VCaP (cell line): Measurements from ENCODE around the gene UBN1.

Experiments used
- H3K27ac ChIP-seq: fragments of 450-650 bp; 2 replicates; pipeline ENCODE4 v1.5.1; 2017
- CTCF ChIP-seq: fragments of 450-650 bp; conservative IDR thresholded peaks from 2 replicates; pipeline ENCODE4 v1.5.1; 2017; ENCODE audit warnings: mild to moderate bottlenecking, moderate library complexity

Gene UBN1

GRCh38 chr16:4922721-4923342 lies 75.6 kb downstream of the UBN1 start:
- no peak overlapping the region for H3K27ac ChIP-seq
- no peak for TF ChIP-seq CTCF

GRCh38 chr16:4923853-4924252 lies 76.6 kb downstream of the UBN1 start:
- no peak overlapping the region for H3K27ac ChIP-seq
- no peak for TF ChIP-seq CTCF

GRCh38 chr16:4924593-4925292 lies 77.5 kb downstream of the UBN1 start:
- H3K27ac ChIP-seq, result no peak overlapping the region
- TF ChIP-seq CTCF, result no peak

- H3K27ac ChIP-seq, result no peak overlapping the region
- no peak for TF ChIP-seq CTCF
Measured at GRCh38 chr16:4925293-4925607, 78.0 kb downstream of the UBN1 start.

- no peak overlapping the region for H3K27ac ChIP-seq
Measured at GRCh38 chr16:4925791-4926190, 78.5 kb downstream of the UBN1 start.

GRCh38 chr16:4926928-4927327 lies 79.6 kb downstream of the UBN1 start:
- no peak overlapping the region for H3K27ac ChIP-seq
- no peak for TF ChIP-seq CTCF

More at GRCh38 chr16:4925791-4926190, 78.5 kb downstream of the UBN1 start:
- TF ChIP-seq CTCF, result no peak

GRCh38 chr16:4927661-4928060 lies 80.4 kb downstream of the UBN1 start:
- no peak for TF ChIP-seq CTCF
- no peak overlapping the region for H3K27ac ChIP-seq
